ENCODE measurements around the gene PROX2.

Gene PROX2

GRCh38 chr14:74855945-74856344 lies 20.0 kb downstream of the PROX2 start:
- H2AFZ ChIP-seq (ENCODE audit: low read depth, low read length) = no peak overlapping the region
- H3K36me3 ChIP-seq (replicated peaks; ENCODE audit: low read depth, low read length) = peaks cover 3% of the 10 kb centered on the region
- peak overlapping the region; percentile 57 for H3K4me2 ChIP-seq (ENCODE audit: low read length)
- H3K27ac ChIP-seq (ENCODE audit: low read length) = peak overlapping the region; percentile 20; the same call in 1 of the 2 replicates
- H3K27me3 ChIP-seq (ENCODE audit: low read depth, low read length) = no peaks in the 10 kb centered on the region
- H3K79me2 ChIP-seq (ENCODE audit: low read length) = no peaks in the 10 kb centered on the region
- H3K9ac ChIP-seq (ENCODE audit: low read length) = no peak overlapping the region
- TF ChIP-seq, protein P1, sequence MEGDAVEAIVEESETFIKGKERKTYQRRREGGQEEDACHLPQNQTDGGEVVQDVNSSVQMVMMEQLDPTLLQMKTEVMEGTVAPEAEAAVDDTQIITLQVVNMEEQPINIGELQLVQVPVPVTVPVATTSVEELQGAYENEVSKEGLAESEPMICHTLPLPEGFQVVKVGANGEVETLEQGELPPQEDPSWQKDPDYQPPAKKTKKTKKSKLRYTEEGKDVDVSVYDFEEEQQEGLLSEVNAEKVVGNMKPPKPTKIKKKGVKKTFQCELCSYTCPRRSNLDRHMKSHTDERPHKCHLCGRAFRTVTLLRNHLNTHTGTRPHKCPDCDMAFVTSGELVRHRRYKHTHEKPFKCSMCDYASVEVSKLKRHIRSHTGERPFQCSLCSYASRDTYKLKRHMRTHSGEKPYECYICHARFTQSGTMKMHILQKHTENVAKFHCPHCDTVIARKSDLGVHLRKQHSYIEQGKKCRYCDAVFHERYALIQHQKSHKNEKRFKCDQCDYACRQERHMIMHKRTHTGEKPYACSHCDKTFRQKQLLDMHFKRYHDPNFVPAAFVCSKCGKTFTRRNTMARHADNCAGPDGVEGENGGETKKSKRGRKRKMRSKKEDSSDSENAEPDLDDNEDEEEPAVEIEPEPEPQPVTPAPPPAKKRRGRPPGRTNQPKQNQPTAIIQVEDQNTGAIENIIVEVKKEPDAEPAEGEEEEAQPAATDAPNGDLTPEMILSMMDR (IDR thresholded peaks at IDR 0.05; ENCODE audit: low read depth, low read length) = no peak
- no peak for TF ChIP-seq EZH2phosphoT487 (IDR thresholded peaks at IDR 0.05; ENCODE audit: low read depth)
- no peaks in the 10 kb centered on the region for H3K9me3 ChIP-seq (ENCODE audit: insufficient read depth, low read length)
- no peaks in the 10 kb centered on the region for H4K20me1 ChIP-seq (ENCODE audit: insufficient read depth, low read length)
- H3K4me1 ChIP-seq (ENCODE audit: low read length) = peaks cover 43% of the 10 kb centered on the region
- H3K4me3 ChIP-seq (ENCODE audit: low read length) = 0 out of 2 replicates have a peak overlapping the region, but pooled peaks have one; percentile 7

- peak overlapping the region; percentile 57 for H3K4me2 ChIP-seq (ENCODE audit: low read length)
- no peaks in the 10 kb centered on the region for H3K9me3 ChIP-seq (ENCODE audit: insufficient read depth, low read length)
- H2AFZ ChIP-seq (ENCODE audit: low read depth, low read length) = no peak overlapping the region
- H3K27me3 ChIP-seq (ENCODE audit: low read depth, low read length) = no peaks in the 10 kb centered on the region
- H3K79me2 ChIP-seq (ENCODE audit: low read length) = no peaks in the 10 kb centered on the region
- TF ChIP-seq, protein P1 (IDR thresholded peaks at IDR 0.05; ENCODE audit: low read depth, low read length) = no peak
- no peak for TF ChIP-seq EZH2phosphoT487 (IDR thresholded peaks at IDR 0.05; ENCODE audit: low read depth)
- H3K36me3 ChIP-seq (replicated peaks; ENCODE audit: low read depth, low read length) = peaks cover 3% of the 10 kb centered on the region
- peak overlapping the region; percentile 20; the same call in 1 of the 2 replicates for H3K27ac ChIP-seq (ENCODE audit: low read length)
- H3K9ac ChIP-seq (ENCODE audit: low read length) = no peak overlapping the region
- 0 out of 2 replicates have a peak overlapping the region, but pooled peaks have one; percentile 7 for H3K4me3 ChIP-seq (ENCODE audit: low read length)
- H4K20me1 ChIP-seq (ENCODE audit: insufficient read depth, low read length) = no peaks in the 10 kb centered on the region
- peaks cover 34% of the 10 kb centered on the region for H3K4me1 ChIP-seq (ENCODE audit: low read length)
These were observed 20.9 kb downstream of the PROX2 start for GRCh38 chr14:74855021-74855420.

- Histone ChIP-seq H3K79me2 (ENCODE audit: low read length) (no peaks in the 10 kb centered on the region), H3K27ac (ENCODE audit: low read length) (no peak overlapping the region), H3K27me3 (ENCODE audit: low read depth, low read length) (no peaks in the 10 kb centered on the region), H2AFZ (ENCODE audit: low read depth, low read length) (no peak overlapping the region), H3K4me2 (ENCODE audit: low read length) (no peak overlapping the region), H3K36me3 (replicated peaks; ENCODE audit: low read depth, low read length) (peaks cover 3% of the 10 kb centered on the region), H4K20me1 (ENCODE audit: insufficient read depth, low read length) (no peaks in the 10 kb centered on the region), H3K9me3 (ENCODE audit: insufficient read depth, low read length) (no peaks in the 10 kb centered on the region), H3K4me1 (ENCODE audit: low read length) (peaks cover 22% of the 10 kb centered on the region), H3K4me3 (ENCODE audit: low read length) (no peak overlapping the region), H3K9ac (ENCODE audit: low read length) (no peak overlapping the region)
- TF ChIP-seq, protein P1 (IDR thresholded peaks at IDR 0.05; ENCODE audit: low read depth, low read length) = no peak
- TF ChIP-seq EZH2phosphoT487 (IDR thresholded peaks at IDR 0.05; ENCODE audit: low read depth) = no peak
These were observed 22.4 kb downstream of the PROX2 start for GRCh38 chr14:74853581-74853980.

DNA sequence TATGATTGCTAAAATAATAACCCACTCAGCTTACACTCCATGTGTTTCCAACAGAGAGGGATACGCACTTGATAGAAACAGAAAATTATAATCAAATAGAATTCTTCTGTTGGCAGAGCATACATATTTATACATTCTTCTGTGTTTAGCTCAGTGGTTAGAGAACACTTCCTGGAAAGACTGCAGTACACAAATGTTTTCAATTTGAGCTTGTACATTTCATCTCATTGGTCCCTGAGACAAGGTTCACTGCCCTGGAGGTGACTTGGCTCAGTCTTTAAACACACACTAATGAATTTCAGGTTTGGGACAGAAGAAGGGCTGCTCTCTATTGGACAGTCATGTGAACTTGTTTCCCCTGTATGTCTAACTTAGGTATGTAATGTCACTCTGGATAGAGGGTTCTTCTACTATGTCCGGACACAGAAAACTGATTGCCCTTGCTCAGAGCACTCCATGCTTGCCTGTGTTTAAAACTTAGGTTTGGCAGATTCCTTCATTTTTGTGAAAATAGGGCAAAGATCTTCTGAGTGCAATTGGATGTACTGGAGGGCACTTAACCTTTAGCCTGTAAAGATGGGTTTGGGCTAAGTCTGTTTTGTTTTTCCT lies 22.9 kb downstream of the PROX2 start:
- H3K4me3 ChIP-seq (ENCODE audit: low read length) = no peak overlapping the region
- no peaks in the 10 kb centered on the region for H3K9me3 ChIP-seq (ENCODE audit: insufficient read depth, low read length)
- H3K27ac ChIP-seq (ENCODE audit: low read length) = no peak overlapping the region
- no peak overlapping the region for H3K4me2 ChIP-seq (ENCODE audit: low read length)
- TF ChIP-seq EZH2phosphoT487 (IDR thresholded peaks at IDR 0.05; ENCODE audit: low read depth) = no peak
- TF ChIP-seq, protein P1 (IDR thresholded peaks at IDR 0.05; ENCODE audit: low read depth, low read length) = no peak
- no peaks in the 10 kb centered on the region for H3K27me3 ChIP-seq (ENCODE audit: low read depth, low read length)
- H3K36me3 ChIP-seq (replicated peaks; ENCODE audit: low read depth, low read length) = peaks cover 6% of the 10 kb centered on the region
- H3K9ac ChIP-seq (ENCODE audit: low read length) = no peak overlapping the region
- H3K4me1 ChIP-seq (ENCODE audit: low read length) = peaks cover 22% of the 10 kb centered on the region
- no peaks in the 10 kb centered on the region for H4K20me1 ChIP-seq (ENCODE audit: insufficient read depth, low read length)
- H3K79me2 ChIP-seq (ENCODE audit: low read length) = no peaks in the 10 kb centered on the region
- no peak overlapping the region for H2AFZ ChIP-seq (ENCODE audit: low read depth, low read length)
